Measurements from ENCODE around the gene DNAH1. TPM values are rescaled to one million over a fixed set of nuclear protein-coding genes. Genes with fewer than 3 reads are reported as not detected.
A peak's percentile ranks its signal among the peaks of the same experiment; 100 is the strongest.
"Not testable (repeated sequence)": the region's sequence is repeated elsewhere in the genome, so short reads cannot be mapped to it uniquely, and the experiment has no call there.

Gene DNAH1
- total RNA-seq, result 1 to 10 TPM; 1.4 to 6.8 (median 2.0) TPM

DNA sequence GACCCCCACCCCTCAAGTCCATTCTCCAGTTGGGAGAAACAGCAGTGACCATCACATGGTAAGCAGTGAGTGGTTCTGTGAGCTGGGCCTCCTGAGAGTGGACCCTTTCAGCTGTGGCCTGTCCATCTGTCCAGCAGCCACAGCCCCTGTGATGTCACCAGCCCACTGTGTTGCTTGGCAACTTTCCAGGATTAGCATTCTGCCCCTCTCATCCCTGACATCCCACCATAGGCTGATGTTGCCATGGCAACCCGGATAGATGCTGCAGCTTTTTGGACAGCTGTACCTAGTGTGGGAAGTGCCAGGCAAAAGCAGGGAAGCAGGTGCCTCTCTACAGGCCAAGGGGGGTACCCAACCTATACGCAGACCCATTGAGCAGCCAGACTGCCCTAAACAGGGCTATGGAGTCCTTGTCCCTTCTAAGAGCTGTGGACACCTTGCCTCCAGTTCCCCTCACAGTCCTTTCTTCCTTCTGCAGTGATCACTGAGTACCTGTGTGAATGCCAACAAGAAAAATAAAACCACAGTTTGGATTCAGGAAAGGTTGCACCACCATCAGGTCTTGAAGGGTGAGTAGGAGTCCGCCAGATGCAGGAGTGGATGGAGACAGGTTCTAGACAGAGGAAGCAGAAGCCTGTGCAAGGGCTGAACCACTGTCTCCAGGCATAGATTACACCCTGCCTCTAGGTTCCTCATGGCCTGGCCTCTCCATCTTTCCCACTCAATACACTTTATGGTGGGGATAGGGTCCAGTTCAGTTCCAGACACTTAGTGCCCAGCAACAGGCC, at the start of gene DNAH1:
TSS of gene DNAH1 (plus strand) at position 343 of the 788 bp plus-strand sequence. CDS start 6,124 bp downstream, outside the sequence.
- ATAC-seq (no peak), DNase-seq (no peak)
- Histone ChIP-seq H3K36me3 (no peaks in the 10 kb centered on the region), H3K4me3 (peak within 1 kb of the TSS in 2 of 4 donors; percentile 41 to 61), H3K9me3 (no peaks in the 10 kb centered on the region), H3K27ac (no peak within 1 kb of the TSS), H3K4me1 (peaks cover 0 to 8% of the 10 kb centered on the region in 2 donors), H3K27me3 (no peaks in the 10 kb centered on the region)
- in situ Hi-C loops (cut with MboI; ENCODE audit: low sequenced_read_pairs in 4 of 4) (no loop called here), intact Hi-C loops (cut with DNase I; ENCODE audit: low total_unique reads) (no loop called here)
- no peak for TF ChIP-seq POLR2A (IDR thresholded peaks at IDR 0.05)
- TF ChIP-seq, protein P1, sequence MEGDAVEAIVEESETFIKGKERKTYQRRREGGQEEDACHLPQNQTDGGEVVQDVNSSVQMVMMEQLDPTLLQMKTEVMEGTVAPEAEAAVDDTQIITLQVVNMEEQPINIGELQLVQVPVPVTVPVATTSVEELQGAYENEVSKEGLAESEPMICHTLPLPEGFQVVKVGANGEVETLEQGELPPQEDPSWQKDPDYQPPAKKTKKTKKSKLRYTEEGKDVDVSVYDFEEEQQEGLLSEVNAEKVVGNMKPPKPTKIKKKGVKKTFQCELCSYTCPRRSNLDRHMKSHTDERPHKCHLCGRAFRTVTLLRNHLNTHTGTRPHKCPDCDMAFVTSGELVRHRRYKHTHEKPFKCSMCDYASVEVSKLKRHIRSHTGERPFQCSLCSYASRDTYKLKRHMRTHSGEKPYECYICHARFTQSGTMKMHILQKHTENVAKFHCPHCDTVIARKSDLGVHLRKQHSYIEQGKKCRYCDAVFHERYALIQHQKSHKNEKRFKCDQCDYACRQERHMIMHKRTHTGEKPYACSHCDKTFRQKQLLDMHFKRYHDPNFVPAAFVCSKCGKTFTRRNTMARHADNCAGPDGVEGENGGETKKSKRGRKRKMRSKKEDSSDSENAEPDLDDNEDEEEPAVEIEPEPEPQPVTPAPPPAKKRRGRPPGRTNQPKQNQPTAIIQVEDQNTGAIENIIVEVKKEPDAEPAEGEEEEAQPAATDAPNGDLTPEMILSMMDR (IDR thresholded peaks at IDR 0.05 in 4 of 5, conservative IDR thresholded peaks at IDR 0.05 in 1 of 5), result no peak

DNA sequence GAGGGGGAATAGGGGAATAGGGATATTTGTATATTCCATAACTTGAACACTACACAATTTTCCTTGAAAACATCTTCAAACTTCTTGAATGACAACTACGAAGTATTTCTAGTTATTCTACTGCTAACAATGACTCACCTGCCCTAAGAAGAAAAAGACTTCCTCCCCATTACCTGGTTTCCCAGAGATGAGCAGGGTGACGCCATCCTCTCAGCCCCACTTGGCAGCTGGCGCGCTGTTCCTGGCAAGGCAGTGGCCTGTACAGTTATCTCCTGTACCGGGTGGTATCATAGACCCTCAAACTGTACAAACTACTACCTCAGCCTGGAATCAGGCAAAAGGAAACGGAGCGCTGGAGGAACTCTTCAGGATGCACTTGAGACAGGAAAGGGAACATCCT, 48.1 kb upstream of the DNAH1 start:
- H3K27me3 ChIP-seq, result no peaks in the 10 kb centered on the region
- no peak overlapping the region for H3K27ac ChIP-seq
- peaks cover 31 to 39% of the 10 kb centered on the region in 2 donors for H3K4me1 ChIP-seq
- H3K36me3 ChIP-seq, result peaks cover 4 to 68% of the 10 kb centered on the region in 2 donors
- in situ Hi-C loops (cut with MboI; ENCODE audit: low sequenced_read_pairs in 4 of 4) (no loop called here), intact Hi-C loops (cut with DNase I; ENCODE audit: low total_unique reads) (no loop called here)
- ATAC-seq (no peak), DNase-seq (no peak)
- H3K4me3 ChIP-seq, result no peak overlapping the region
- H3K9me3 ChIP-seq, result no peaks in the 10 kb centered on the region
- TF ChIP-seq, protein P1 (IDR thresholded peaks at IDR 0.05 in 4 of 5, conservative IDR thresholded peaks at IDR 0.05 in 1 of 5), result no peak
- TF ChIP-seq POLR2A (IDR thresholded peaks at IDR 0.05), result no peak

DNA sequence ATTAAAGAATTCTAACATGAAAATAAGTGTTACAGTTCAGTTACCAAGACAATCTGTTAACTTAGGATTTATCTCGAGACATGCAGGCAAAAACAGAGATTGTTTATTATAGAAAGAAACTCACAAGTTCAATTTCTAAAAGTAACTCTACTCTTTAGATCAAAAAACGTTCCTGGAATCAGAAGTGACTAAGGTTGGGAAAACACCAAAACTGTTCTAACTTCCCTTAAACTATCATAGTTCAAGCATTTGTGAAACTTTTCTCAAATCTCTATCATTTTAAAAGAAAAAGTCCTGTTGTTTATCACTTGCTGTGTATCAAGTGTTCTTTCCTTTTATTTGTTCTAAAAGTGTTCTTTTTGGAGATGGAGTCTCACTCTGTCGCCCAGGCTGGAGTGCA, 46.3 kb upstream of the DNAH1 start:
- in situ Hi-C loops (cut with MboI; ENCODE audit: low sequenced_read_pairs in 4 of 4) (no loop called here), intact Hi-C loops (cut with DNase I; ENCODE audit: low total_unique reads) (loop anchor here (10.0 kb wide), 1 partner anchor 215 kb away; the partner anchor contains the start of gene DUSP7)
- no peaks in the 10 kb centered on the region for H3K9me3 ChIP-seq
- TF ChIP-seq, protein P1 (IDR thresholded peaks at IDR 0.05 in 4 of 5, conservative IDR thresholded peaks at IDR 0.05 in 1 of 5), result no peak
- TF ChIP-seq POLR2A (IDR thresholded peaks at IDR 0.05), result no peak
- ATAC-seq, result no peak
- DNase-seq, result no peak
- no peaks in the 10 kb centered on the region for H3K27me3 ChIP-seq
- H3K4me3 ChIP-seq, result no peak overlapping the region
- peaks cover 43 to 52% of the 10 kb centered on the region in 2 donors for H3K4me1 ChIP-seq
- peaks cover 4 to 51% of the 10 kb centered on the region in 2 donors for H3K36me3 ChIP-seq
- peak overlapping the region; percentile 10 to 64 (median 45) for H3K27ac ChIP-seq

DNA sequence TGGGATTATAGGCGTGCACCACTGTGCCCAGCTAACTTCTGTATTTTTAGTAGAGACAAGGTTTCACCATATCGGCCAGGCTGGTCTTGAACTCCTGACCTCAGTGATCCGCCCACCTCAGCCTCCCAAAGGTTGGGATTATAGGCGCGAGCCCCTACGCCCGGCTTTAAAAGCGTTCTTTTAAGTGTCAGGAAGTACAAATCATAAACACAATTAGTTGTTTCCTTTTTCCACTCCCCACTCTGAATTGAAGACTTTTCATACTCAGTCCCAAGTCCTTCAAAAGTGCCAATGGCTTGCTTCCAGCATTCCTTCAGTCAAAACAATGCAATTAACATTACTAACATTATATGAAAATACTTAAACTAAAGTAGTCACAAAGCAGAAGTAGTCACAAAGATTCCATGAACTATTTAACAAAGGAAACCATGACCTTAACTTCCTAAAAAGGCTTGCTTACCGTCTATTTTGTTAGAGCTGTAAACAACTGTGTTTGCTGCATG, 45.8 kb upstream of the DNAH1 start:
- Histone ChIP-seq H3K4me1 (peaks cover 48 to 57% of the 10 kb centered on the region in 2 donors), H3K4me3 (no peak overlapping the region), H3K27me3 (no peaks in the 10 kb centered on the region), H3K36me3 (peaks cover 4 to 49% of the 10 kb centered on the region in 2 donors), H3K9me3 (no peaks in the 10 kb centered on the region), H3K27ac (peak overlapping the region; percentile 39 to 64 (median 47))
- peak in 1 of 2 donors; percentile 30 for ATAC-seq
- no peak for DNase-seq
- intact Hi-C loops (cut with DNase I; ENCODE audit: low total_unique reads) (loop anchor here (10.0 kb wide), 1 partner anchor 216 kb away; the partner anchor contains the start of gene DUSP7), in situ Hi-C loops (cut with MboI; ENCODE audit: low sequenced_read_pairs in 4 of 4) (no loop called here)
- no peak for TF ChIP-seq POLR2A (IDR thresholded peaks at IDR 0.05)
- TF ChIP-seq, protein P1 (IDR thresholded peaks at IDR 0.05 in 4 of 5, conservative IDR thresholded peaks at IDR 0.05 in 1 of 5), result no peak

DNA sequence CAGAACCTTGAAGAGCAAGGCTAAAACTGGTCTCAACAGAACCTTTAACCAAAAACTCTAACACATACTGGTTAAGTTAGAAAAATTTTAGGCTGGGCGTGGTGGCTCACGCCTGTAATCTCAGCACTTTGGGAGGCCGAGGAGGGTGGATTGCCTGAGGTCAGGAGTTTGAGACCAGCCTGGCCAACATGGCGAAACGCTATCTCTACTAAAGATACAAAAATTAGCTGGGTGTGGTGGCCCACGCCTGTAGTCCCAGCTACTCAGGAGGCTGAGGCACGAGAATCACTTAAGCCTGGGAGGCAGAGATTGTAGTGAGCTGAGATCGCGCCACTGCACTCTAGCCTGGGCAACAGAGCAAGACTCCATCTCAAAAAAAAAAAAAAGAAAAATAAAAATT, 43.9 kb upstream of the DNAH1 start:
- peaks cover 4 to 31% of the 10 kb centered on the region in 2 donors for H3K36me3 ChIP-seq

More for the DNA sequence above, 43.9 kb upstream of the DNAH1 start:
- ATAC-seq; H3K4me3 ChIP-seq; H3K27me3 ChIP-seq; DNase-seq; H3K9me3 ChIP-seq; in situ Hi-C loops (cut with MboI; ENCODE audit: low sequenced_read_pairs in 4 of 4): not testable (repeated sequence)
- Histone ChIP-seq H3K4me1 (peaks cover 67 to 76% of the 10 kb centered on the region in 2 donors), H3K27ac (peak overlapping the region in 2 of 4 donors; percentile 14 to 64)
- intact Hi-C loops (cut with DNase I; ENCODE audit: low total_unique reads), result loop anchor here (10.0 kb wide), 1 partner anchor 217 kb away; the partner anchor contains the start of gene DUSP7
